CD4-positive, alpha-beta T cell (primary cell): ENCODE results near the gene MPDZ. TPM values are rescaled to one million over a fixed set of nuclear protein-coding genes. Genes with fewer than 3 reads are reported as not detected.

ENCODE experiments used
- ATAC-seq: fragments of 200-7000 bp; cut with Tn5 transposase; one replicate; pipeline ENCODE4 v1.10.0; 2022; ENCODE audit warnings: mild to moderate bottlenecking; ENCODE audit not compliant: poor library complexity
- CTCF ChIA-PET: fragments of 350-600 bp; sonication (Branson Sonifier 250); formaldehyde crosslinking; loops from one replicate; lab custom pipeline; 2021; ENCODE audit warnings: antibody characterized with exemption, inconsistent platforms; lab: Charles Lee
- POLR2A ChIA-PET: fragments of 350-600 bp; sonication (Branson Sonifier 250); formaldehyde crosslinking; loops from one replicate; lab custom pipeline; 2021; ENCODE audit warnings: antibody characterized with exemption, inconsistent platforms; lab: Charles Lee
- DNase-seq, 14 experiments: peaks; one replicate each; pipeline ENCODE4 v3.0.0-alpha.2; 2013 to 2020; ENCODE audit warnings: mixed read lengths in 2 of 14
- H3K27ac ChIP-seq, 2 donors: one replicate each; pipeline versions ENCODE4 v1.5.1 to v1.7.0; 2013; ENCODE audit warnings: low read length in 2 of 2, low read depth in 1 of 2, mild to moderate bottlenecking in 1 of 2
- H3K27me3 ChIP-seq, 2 experiments: 1 replicate in 1 of 2; 2 replicates in 1 of 2; pipeline versions ENCODE4 v1.6.1 to v1.7.0; 2013; ENCODE audit warnings: low read length in 2 of 2, control low read depth in 1 of 2, mild to moderate bottlenecking in 1 of 2, moderate library complexity in 1 of 2; ENCODE audit not compliant: insufficient read depth in 2 of 2, control insufficient read depth in 1 of 2
- H3K36me3 ChIP-seq: one replicate; pipeline ENCODE4 v1.6.1; 2013; ENCODE audit warnings: low read length, control low read depth; ENCODE audit not compliant: insufficient read depth
- H3K4me1 ChIP-seq: one replicate; pipeline ENCODE4 v1.6.1; 2013; ENCODE audit warnings: low read length, control low read depth; ENCODE audit not compliant: insufficient read depth
- H3K4me3 ChIP-seq: one replicate; pipeline ENCODE4 v1.5.1; 2013; ENCODE audit warnings: mild to moderate bottlenecking, low read length, moderate library complexity
- H3K9me3 ChIP-seq, 2 experiments: 1 replicate in 1 of 2; 2 replicates in 1 of 2; pipeline versions ENCODE4 v1.6.1 to v1.7.0; 2013; ENCODE audit warnings: low read length in 2 of 2, mild to moderate bottlenecking in 2 of 2, control low read depth in 1 of 2, moderate library complexity in 1 of 2; ENCODE audit not compliant: control insufficient read depth in 1 of 2, insufficient read depth in 1 of 2
- H3K27ac Mint-ChIP-seq: one replicate; pipeline ENCODE4 v1.8.0; 2020; ENCODE audit warnings: mixed read lengths
- H3K27me3 Mint-ChIP-seq: one replicate; pipeline ENCODE4 v1.8.0; 2021; ENCODE audit warnings: mixed read lengths
- H3K36me3 Mint-ChIP-seq: one replicate; pipeline ENCODE4 v1.8.0; 2021; ENCODE audit warnings: low read depth, mixed read lengths
- H3K4me1 Mint-ChIP-seq: one replicate; pipeline ENCODE4 v1.8.0; 2021; ENCODE audit warnings: low read depth, mixed read lengths
- H3K4me3 Mint-ChIP-seq: one replicate; pipeline ENCODE4 v1.8.0; 2020; ENCODE audit warnings: mild to moderate bottlenecking, mixed read lengths
- H3K9me3 Mint-ChIP-seq: one replicate; pipeline ENCODE4 v1.8.0; 2020; ENCODE audit warnings: mixed read lengths
- intact Hi-C, 2 experiments: fragments of 100-400 bp; cut with DNase I in 1 of 2; cut with micrococcal nuclease in 1 of 2; formaldehyde crosslinking; loops; one replicate each; pipeline versions ENCODE4 v1.15.1 to v1.9.0; 2023 to 2025; cut with DNase I, micrococcal nuclease
- total RNA-seq, 174 experiments: library from RNA in 2 of 174; stranded (reverse) in 2 of 174; gene quantifications; one replicate each; pipeline ENCODE4 v1.2.3 and lab custom pipeline; 2021 to 2026
- TF ChIP-seq, protein P1 (sequence below): fragments of 200-600 bp; IDR thresholded peaks from one replicate; pipeline ENCODE4 v1.8.0; 2022; ENCODE audit warnings: antibody characterized with exemption, mild to moderate bottlenecking

MPDZ gene
- total RNA-seq, 2 experiments from 2014 or later, result not detected

DNA sequence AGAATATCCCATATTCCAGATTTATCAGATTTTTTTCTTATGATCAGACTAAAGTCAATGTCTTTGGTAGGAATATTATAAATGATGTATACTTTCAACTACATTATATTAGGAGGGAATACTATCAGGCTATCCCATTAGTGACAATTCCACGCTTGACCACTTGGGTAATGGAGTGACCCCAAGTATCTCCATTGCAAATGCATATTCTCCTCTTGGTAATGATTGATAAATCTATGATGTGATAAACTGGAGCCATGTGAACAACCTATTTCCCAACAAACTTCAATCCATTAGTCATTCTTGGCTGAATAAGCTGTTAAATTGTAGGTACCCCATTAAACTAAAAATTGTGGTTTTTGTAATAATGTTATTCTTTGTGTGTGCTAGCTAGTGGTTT is 12.2 kb upstream of the MPDZ start:
- peaks cover 0 to 8% of the 10 kb centered on the region in 2 experiments for H3K9me3 ChIP-seq
- H3K36me3 ChIP-seq, result no peaks in the 10 kb centered on the region
- ChIA-PET CTCF (interaction anchor here (0.7 kb wide), 1 partner anchor 107 kb away, joined by 3 read pairs; no protein-coding TSS in a partner anchor), POLR2A (no interaction called here)
- H3K27me3 Mint-ChIP-seq, result no peaks in the 10 kb centered on the region
- no peak overlapping the region for H3K4me3 ChIP-seq
- no peak overlapping the region for H3K4me3 Mint-ChIP-seq
- intact Hi-C loops, result loop anchor here in 1 of 2 experiments (10.0 kb wide), 1 partner anchor 57 kb away; no protein-coding TSS in a partner anchor
- H3K27ac Mint-ChIP-seq, result no peak overlapping the region
- no peak for DNase-seq
- no peaks in the 10 kb centered on the region for H3K27me3 ChIP-seq
- TF ChIP-seq, protein P1, sequence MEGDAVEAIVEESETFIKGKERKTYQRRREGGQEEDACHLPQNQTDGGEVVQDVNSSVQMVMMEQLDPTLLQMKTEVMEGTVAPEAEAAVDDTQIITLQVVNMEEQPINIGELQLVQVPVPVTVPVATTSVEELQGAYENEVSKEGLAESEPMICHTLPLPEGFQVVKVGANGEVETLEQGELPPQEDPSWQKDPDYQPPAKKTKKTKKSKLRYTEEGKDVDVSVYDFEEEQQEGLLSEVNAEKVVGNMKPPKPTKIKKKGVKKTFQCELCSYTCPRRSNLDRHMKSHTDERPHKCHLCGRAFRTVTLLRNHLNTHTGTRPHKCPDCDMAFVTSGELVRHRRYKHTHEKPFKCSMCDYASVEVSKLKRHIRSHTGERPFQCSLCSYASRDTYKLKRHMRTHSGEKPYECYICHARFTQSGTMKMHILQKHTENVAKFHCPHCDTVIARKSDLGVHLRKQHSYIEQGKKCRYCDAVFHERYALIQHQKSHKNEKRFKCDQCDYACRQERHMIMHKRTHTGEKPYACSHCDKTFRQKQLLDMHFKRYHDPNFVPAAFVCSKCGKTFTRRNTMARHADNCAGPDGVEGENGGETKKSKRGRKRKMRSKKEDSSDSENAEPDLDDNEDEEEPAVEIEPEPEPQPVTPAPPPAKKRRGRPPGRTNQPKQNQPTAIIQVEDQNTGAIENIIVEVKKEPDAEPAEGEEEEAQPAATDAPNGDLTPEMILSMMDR, result no peak
- no peaks in the 10 kb centered on the region for H3K4me1 Mint-ChIP-seq
- H3K36me3 Mint-ChIP-seq, result no peaks in the 10 kb centered on the region
- no peak overlapping the region for H3K27ac ChIP-seq
- no peak for ATAC-seq
- H3K9me3 Mint-ChIP-seq, result peaks cover 5% of the 10 kb centered on the region
- no peaks in the 10 kb centered on the region for H3K4me1 ChIP-seq

DNA sequence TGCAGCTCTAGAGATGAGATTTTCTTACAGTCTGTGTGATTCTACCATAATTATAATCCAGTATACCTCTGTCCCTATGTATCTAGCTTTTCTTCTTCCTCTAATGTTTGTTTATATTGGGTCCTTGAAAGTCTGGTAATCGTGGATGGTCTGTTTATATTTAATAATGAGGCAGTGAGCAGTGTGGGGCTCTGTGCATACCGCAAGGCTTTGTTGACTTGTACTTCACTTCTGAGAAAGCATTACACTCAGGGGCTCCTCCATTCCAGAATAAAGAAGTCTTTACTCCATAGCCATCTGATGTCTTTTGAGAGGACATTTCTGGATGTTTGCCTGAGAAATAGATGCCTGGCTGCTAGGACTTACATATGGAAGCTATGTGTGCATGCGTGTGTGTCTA is 4.5 kb upstream of the MPDZ start:
- DNase-seq, result no peak
- Histone ChIP-seq H3K4me1 (no peaks in the 10 kb centered on the region), H3K27me3 (peaks cover 0 to 11% of the 10 kb centered on the region in 2 experiments), H3K9me3 (peaks cover 0 to 3% of the 10 kb centered on the region in 2 experiments), H3K36me3 (no peaks in the 10 kb centered on the region), H3K27ac (no peak overlapping the region), H3K4me3 (no peak overlapping the region)
- Mint-ChIP-seq H3K4me1 (no peaks in the 10 kb centered on the region), H3K9me3 (peaks cover 4% of the 10 kb centered on the region), H3K27me3 (peaks cover 13% of the 10 kb centered on the region), H3K36me3 (no peaks in the 10 kb centered on the region), H3K27ac (no peak overlapping the region), H3K4me3 (no peak overlapping the region)
- ChIA-PET CTCF (no interaction called here), POLR2A (no interaction called here)
- no peak for ATAC-seq
- intact Hi-C loops, result no loop called here
- TF ChIP-seq, protein P1, result no peak

DNA sequence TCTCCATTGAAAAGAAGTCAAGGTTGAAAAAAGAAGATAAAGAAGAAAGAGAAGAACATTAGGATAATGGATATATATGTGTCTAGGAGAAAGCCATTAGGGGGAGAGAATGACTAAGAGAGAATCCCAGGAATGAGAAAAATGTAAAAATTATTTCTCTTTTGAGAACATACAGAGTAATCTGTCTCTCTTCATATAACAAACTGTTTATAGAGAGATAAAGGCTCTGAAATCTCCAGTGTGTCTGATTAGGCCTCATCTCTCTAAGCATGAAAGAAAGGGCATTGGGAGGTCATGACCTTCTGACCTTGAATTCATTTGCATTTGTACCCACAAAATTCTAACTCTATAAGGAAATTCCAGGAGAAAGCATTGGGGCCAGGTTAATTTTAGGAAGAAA is 3.5 kb upstream of the MPDZ start:
- Mint-ChIP-seq H3K27ac (no peak overlapping the region), H3K27me3 (peaks cover 17% of the 10 kb centered on the region), H3K9me3 (peaks cover 4% of the 10 kb centered on the region), H3K4me1 (no peaks in the 10 kb centered on the region), H3K36me3 (no peaks in the 10 kb centered on the region), H3K4me3 (no peak overlapping the region)
- H3K36me3 ChIP-seq, result no peaks in the 10 kb centered on the region
- intact Hi-C loops, result no loop called here
- no peak for ATAC-seq
- peaks cover 6 to 14% of the 10 kb centered on the region in 2 experiments for H3K27me3 ChIP-seq
- peaks cover 0 to 12% of the 10 kb centered on the region in 2 experiments for H3K9me3 ChIP-seq
- TF ChIP-seq, protein P1, result no peak
- POLR2A ChIA-PET, result no interaction called here
- no peak for DNase-seq
- H3K4me3 ChIP-seq, result no peak overlapping the region
- H3K27ac ChIP-seq, result no peak overlapping the region
- no peaks in the 10 kb centered on the region for H3K4me1 ChIP-seq
- CTCF ChIA-PET, result no interaction called here
